DND-41 (cell line): ENCODE measurements around the gene GUCA2B.

Experiments used
- CTCF ChIP-seq: IDR thresholded peaks from 2 replicates; pipeline ENCODE4 v1.5.1; 2012; ENCODE audit warnings: borderline replicate concordance, low read length, moderate library complexity, mild to moderate bottlenecking; ENCODE audit not compliant: poor library complexity, severe bottlenecking; ENCODE audit errors: extremely low read depth
- EZH2 ChIP-seq: IDR thresholded peaks from 3 replicates; pipeline ENCODE4 v1.6.1; 2012; ENCODE audit warnings: borderline replicate concordance, low read depth, mild to moderate bottlenecking, moderate library complexity, low read length, inconsistent platforms; ENCODE audit not compliant: severe bottlenecking

- TF ChIP-seq CTCF (no peak), EZH2 (no peak)
Measured at GRCh38 chr1:42114229-42114628, 39.0 kb upstream of the GUCA2B start.
